Neural progenitor cell (in vitro differentiated cells): ENCODE data around the gene SEMA4D. TPM values are rescaled to one million over a fixed set of nuclear protein-coding genes. Genes with fewer than 3 reads are reported as not detected.

Source experiments
- DNase-seq: peaks from one replicate; pipeline ENCODE4 v3.0.0-alpha.2; 2016; ENCODE audit warnings: low spot score
- H2AFZ ChIP-seq: fragments of 200-600 bp; sonication (generic); replicated peaks from 2 replicates; pipeline ENCODE4 v1.6.1; 2016; ENCODE audit warnings: antibody characterized with exemption
- H3F3A ChIP-seq: fragments of 200-600 bp; sonication (generic); 2 replicates; pipeline ENCODE4 v1.6.1; 2016; ENCODE audit warnings: antibody characterized with exemption, low read depth
- H3K27ac ChIP-seq: fragments of 200-600 bp; sonication (generic); 2 replicates; pipeline ENCODE4 v1.5.1; 2016; ENCODE audit warnings: mild to moderate bottlenecking
- H3K27me3 ChIP-seq: fragments of 200-600 bp; sonication (generic); 2 replicates; pipeline ENCODE4 v1.6.1; 2016; ENCODE audit warnings: mild to moderate bottlenecking, moderate library complexity
- H3K36me3 ChIP-seq: fragments of 200-600 bp; sonication (generic); 2 replicates; pipeline ENCODE4 v1.5.1; 2016
- H3K4me1 ChIP-seq: fragments of 200-600 bp; sonication (generic); 2 replicates; pipeline ENCODE4 v1.6.1; 2016; ENCODE audit warnings: mixed run types
- H3K4me2 ChIP-seq: fragments of 200-600 bp; sonication (generic); 2 replicates; pipeline ENCODE4 v1.6.1; 2016
- H3K4me3 ChIP-seq: fragments of 200-600 bp; sonication (generic); 2 replicates; pipeline ENCODE4 v1.5.1; 2016
- H3K79me2 ChIP-seq: fragments of 200-600 bp; sonication (generic); 2 replicates; pipeline ENCODE4 v1.6.1; 2016; ENCODE audit warnings: low read depth
- H3K9ac ChIP-seq: fragments of 200-600 bp; sonication (generic); 2 replicates; pipeline ENCODE4 v1.6.1; 2016
- H3K9me3 ChIP-seq: fragments of 200-600 bp; sonication (generic); 2 replicates; pipeline ENCODE4 v1.5.1; 2016; ENCODE audit warnings: low read depth
- H4K20me1 ChIP-seq: fragments of 200-600 bp; sonication (generic); 2 replicates; pipeline ENCODE4 v1.6.1; 2016; ENCODE audit warnings: low read depth
- H3K27ac Mint-ChIP-seq: 3 replicates; pipeline ENCODE4 v1.8.0; 2021; ENCODE audit warnings: mixed read lengths
- H3K27me3 Mint-ChIP-seq: 2 replicates; pipeline ENCODE4 v1.8.0; 2022; ENCODE audit warnings: low read depth, mild to moderate bottlenecking, inconsistent platforms, moderate library complexity, mixed read lengths; ENCODE audit not compliant: insufficient read depth
- H3K36me3 Mint-ChIP-seq: 3 replicates; pipeline ENCODE4 v1.8.0; 2021; ENCODE audit warnings: mixed read lengths
- H3K4me1 Mint-ChIP-seq: 3 replicates; pipeline ENCODE4 v1.8.0; 2021; ENCODE audit warnings: mixed read lengths
- H3K4me3 Mint-ChIP-seq: 3 replicates; pipeline ENCODE4 v1.8.0; 2021; ENCODE audit warnings: mild to moderate bottlenecking, moderate library complexity, mixed read lengths
- H3K9me3 Mint-ChIP-seq: 3 replicates; pipeline ENCODE4 v1.8.0; 2020; ENCODE audit warnings: mixed read lengths
- CTCF ChIP-seq: fragments of 200-600 bp; sonication (generic); IDR thresholded peaks from 2 replicates; pipeline ENCODE4 v1.5.1; 2017; ENCODE audit warnings: antibody characterized with exemption, mild to moderate bottlenecking
- EZH2 ChIP-seq: fragments of 200-600 bp; sonication (generic); IDR thresholded peaks from 2 replicates; pipeline ENCODE4 v1.6.1; 2017; ENCODE audit warnings: antibody characterized with exemption, mild to moderate bottlenecking, moderate library complexity
- EZH2phosphoT487 ChIP-seq: fragments of 200-600 bp; sonication (generic); IDR thresholded peaks from 2 replicates; pipeline ENCODE4 v1.6.1; 2017; ENCODE audit warnings: antibody characterized with exemption
- total RNA-seq: library from RNA; depleted of rRNA; stranded (reverse); fragments of >200 nt; gene quantifications from 2 replicates; pipeline ENCODE4 v1.2.3, GENCODE V29; 2015; ENCODE audit warnings: low replicate concordance

SEMA4D gene
- total RNA-seq, 1 donor from 2014 or later = 19.1 TPM

GRCh38 chr9:89376286-89376685 lies 121.6 kb downstream of the SEMA4D start:
- DNase-seq = no peak
- Histone ChIP-seq H3K27me3 (no peaks in the 10 kb centered on the region), H3F3A (no peaks in the 10 kb centered on the region), H3K4me2 (no peak overlapping the region), H3K36me3 (no peaks in the 10 kb centered on the region), H3K4me3 (no peak overlapping the region), H3K27ac (no peak overlapping the region), H3K4me1 (peaks cover 3% of the 10 kb centered on the region), H3K9ac (no peak overlapping the region), H3K79me2 (no peaks in the 10 kb centered on the region), H4K20me1 (no peaks in the 10 kb centered on the region), H3K9me3 (no peaks in the 10 kb centered on the region), H2AFZ (no peak overlapping the region)
- no peak overlapping the region for H3K27ac Mint-ChIP-seq
- no peaks in the 10 kb centered on the region for H3K27me3 Mint-ChIP-seq
- H3K36me3 Mint-ChIP-seq = peaks cover 14% of the 10 kb centered on the region
- no peak overlapping the region for H3K4me3 Mint-ChIP-seq
- no peaks in the 10 kb centered on the region for H3K9me3 Mint-ChIP-seq
- peaks cover 16% of the 10 kb centered on the region for H3K4me1 Mint-ChIP-seq
- TF ChIP-seq CTCF = no peak
- TF ChIP-seq EZH2phosphoT487 = no peak
- TF ChIP-seq EZH2 = no peak

GRCh38 chr9:89375191-89375760 lies 122.6 kb downstream of the SEMA4D start:
- Mint-ChIP-seq H3K4me3 (no peak overlapping the region), H3K27me3 (no peaks in the 10 kb centered on the region), H3K4me1 (peaks cover 16% of the 10 kb centered on the region), H3K36me3 (peaks cover 14% of the 10 kb centered on the region), H3K9me3 (no peaks in the 10 kb centered on the region), H3K27ac (no peak overlapping the region)
- no peaks in the 10 kb centered on the region for H4K20me1 ChIP-seq
- TF ChIP-seq CTCF (no peak), EZH2phosphoT487 (no peak), EZH2 (no peak)
- no peak for DNase-seq
- H3K4me3 ChIP-seq = no peak overlapping the region
- no peak overlapping the region for H3K4me2 ChIP-seq
- peaks cover 3% of the 10 kb centered on the region for H3K4me1 ChIP-seq
- H2AFZ ChIP-seq = no peak overlapping the region
- no peaks in the 10 kb centered on the region for H3K79me2 ChIP-seq
- H3K36me3 ChIP-seq = no peaks in the 10 kb centered on the region
- no peak overlapping the region for H3K27ac ChIP-seq
- H3F3A ChIP-seq = no peaks in the 10 kb centered on the region
- H3K9ac ChIP-seq = no peak overlapping the region
- no peaks in the 10 kb centered on the region for H3K27me3 ChIP-seq
- no peaks in the 10 kb centered on the region for H3K9me3 ChIP-seq

- Histone ChIP-seq H3F3A (no peaks in the 10 kb centered on the region), H3K9me3 (no peaks in the 10 kb centered on the region), H3K4me3 (no peak overlapping the region), H2AFZ (no peak overlapping the region), H3K36me3 (no peaks in the 10 kb centered on the region), H3K79me2 (no peaks in the 10 kb centered on the region), H3K27ac (no peak overlapping the region), H3K4me1 (peaks cover 3% of the 10 kb centered on the region), H3K27me3 (no peaks in the 10 kb centered on the region), H3K4me2 (no peak overlapping the region), H4K20me1 (no peaks in the 10 kb centered on the region), H3K9ac (no peak overlapping the region)
- peaks cover 9% of the 10 kb centered on the region for H3K36me3 Mint-ChIP-seq
- no peak for TF ChIP-seq CTCF
- TF ChIP-seq EZH2 = no peak
- TF ChIP-seq EZH2phosphoT487 = no peak
- H3K4me1 Mint-ChIP-seq = peaks cover 16% of the 10 kb centered on the region
- DNase-seq = no peak
- no peaks in the 10 kb centered on the region for H3K9me3 Mint-ChIP-seq
- no peaks in the 10 kb centered on the region for H3K27me3 Mint-ChIP-seq
- no peak overlapping the region for H3K4me3 Mint-ChIP-seq
- H3K27ac Mint-ChIP-seq = no peak overlapping the region
These were observed 123.7 kb downstream of the SEMA4D start for GRCh38 chr9:89374176-89374575.
